Mucosa of descending colon (tissue), 3 donors: Measurements from ENCODE around the gene COG2. TPM values are rescaled to one million over a fixed set of nuclear protein-coding genes. Genes with fewer than 3 reads are reported as not detected.

Source experiments
- ATAC-seq: fragments of 200-7000 bp; cut with Tn5 transposase; one replicate; pipeline ENCODE4 v1.9.1; 2020; ENCODE audit warnings: mild to moderate bottlenecking, moderate library complexity
- DNase-seq, 3 donors: peaks; one replicate each; pipeline ENCODE4 v3.0.0-alpha.2; 2020
- H3K36me3 ChIP-seq: fragments of 200-600 bp; one replicate; pipeline ENCODE4 v1.8.0; 2021; ENCODE audit warnings: low read depth, mild to moderate bottlenecking
- H3K4me1 ChIP-seq: fragments of 200-600 bp; one replicate; pipeline ENCODE4 v1.8.0; 2021; ENCODE audit warnings: low read depth, mild to moderate bottlenecking
- H3K4me3 ChIP-seq: fragments of 200-600 bp; one replicate; pipeline ENCODE4 v1.8.0; 2021; ENCODE audit warnings: mild to moderate bottlenecking
- H3K9me3 ChIP-seq: fragments of 200-600 bp; one replicate; pipeline ENCODE4 v1.8.0; 2021; ENCODE audit warnings: mild to moderate bottlenecking
- intact Hi-C, 2 donors: fragments of 100-400 bp; cut with DNase I in 1 of 2; cut with micrococcal nuclease in 1 of 2; formaldehyde crosslinking; loops; one replicate each; pipeline versions ENCODE4 v1.11.0 to v1.11.1; 2022; cut with DNase I, micrococcal nuclease
- total RNA-seq, 3 donors: library from RNA; stranded (reverse); fragmentation: NEBNext Ultra II Directional in 2 of 3; extraction: Animal tissue kit (Norgen Biotek cat#: 25700) in 2 of 3; gene quantifications; one replicate each; pipeline versions ENCODE4 v1.2.1 to v1.2.4, GENCODE V29; 2021 to 2023
- TF ChIP-seq, protein P1 (sequence below): fragments of 200-600 bp; IDR thresholded peaks from one replicate; pipeline ENCODE4 v1.8.0; 2022; ENCODE audit warnings: antibody characterized with exemption, mild to moderate bottlenecking
- donor health status: DM: no; HTN: no; CAD: no; lungs with moderate emphysema.
- donor health status: DM: no; HTN: no; CAD: no.
- donor health status: DM: no; HTN: yes; CAD: no.

Gene COG2
- total RNA-seq, 3 donors from 2014 or later: 38.0 to 46.2 (median 38.1) TPM

DNA sequence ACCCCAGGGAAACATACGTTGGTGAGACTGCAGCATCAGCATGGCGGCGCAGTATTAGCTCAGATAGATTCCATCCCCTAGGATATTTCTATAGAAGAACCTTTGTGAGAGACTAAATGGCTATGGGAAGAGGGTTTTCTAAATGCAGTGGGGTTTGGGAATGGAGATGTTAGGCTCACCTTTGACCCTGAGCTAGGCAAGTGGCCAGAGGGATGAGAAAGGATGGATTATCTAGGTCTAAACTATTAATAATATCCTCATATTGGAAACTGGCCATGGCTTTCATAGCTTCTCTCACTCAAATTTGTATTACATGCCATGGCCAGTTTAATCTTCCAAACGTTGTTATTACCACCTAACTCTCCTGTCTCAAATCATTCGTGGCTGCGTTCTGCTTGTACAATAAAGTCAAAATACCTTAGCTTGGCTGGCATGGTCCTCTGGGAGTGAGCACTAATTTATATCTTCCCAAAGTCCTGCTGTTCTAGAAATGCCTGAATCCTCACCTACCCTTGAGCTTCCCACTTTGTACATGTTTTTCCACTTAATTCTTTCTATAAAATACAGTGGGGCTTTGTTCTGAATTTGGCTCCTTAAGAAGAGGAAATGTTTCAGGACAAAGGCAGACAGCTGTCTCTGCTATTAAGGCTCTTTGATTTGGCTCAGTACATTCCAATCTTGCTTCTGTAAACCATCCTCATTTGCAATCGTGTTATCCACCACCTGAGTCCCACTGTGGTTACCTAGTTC, 31.0 kb upstream of the COG2 start:
- Histone ChIP-seq H3K36me3 (no peaks in the 10 kb centered on the region), H3K4me1 (no peaks in the 10 kb centered on the region), H3K9me3 (no peaks in the 10 kb centered on the region), H3K4me3 (no peak overlapping the region)
- ATAC-seq (no peak), DNase-seq (no peak)
- TF ChIP-seq, protein P1, sequence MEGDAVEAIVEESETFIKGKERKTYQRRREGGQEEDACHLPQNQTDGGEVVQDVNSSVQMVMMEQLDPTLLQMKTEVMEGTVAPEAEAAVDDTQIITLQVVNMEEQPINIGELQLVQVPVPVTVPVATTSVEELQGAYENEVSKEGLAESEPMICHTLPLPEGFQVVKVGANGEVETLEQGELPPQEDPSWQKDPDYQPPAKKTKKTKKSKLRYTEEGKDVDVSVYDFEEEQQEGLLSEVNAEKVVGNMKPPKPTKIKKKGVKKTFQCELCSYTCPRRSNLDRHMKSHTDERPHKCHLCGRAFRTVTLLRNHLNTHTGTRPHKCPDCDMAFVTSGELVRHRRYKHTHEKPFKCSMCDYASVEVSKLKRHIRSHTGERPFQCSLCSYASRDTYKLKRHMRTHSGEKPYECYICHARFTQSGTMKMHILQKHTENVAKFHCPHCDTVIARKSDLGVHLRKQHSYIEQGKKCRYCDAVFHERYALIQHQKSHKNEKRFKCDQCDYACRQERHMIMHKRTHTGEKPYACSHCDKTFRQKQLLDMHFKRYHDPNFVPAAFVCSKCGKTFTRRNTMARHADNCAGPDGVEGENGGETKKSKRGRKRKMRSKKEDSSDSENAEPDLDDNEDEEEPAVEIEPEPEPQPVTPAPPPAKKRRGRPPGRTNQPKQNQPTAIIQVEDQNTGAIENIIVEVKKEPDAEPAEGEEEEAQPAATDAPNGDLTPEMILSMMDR: no peak
- intact Hi-C loops: no loop called here

DNA sequence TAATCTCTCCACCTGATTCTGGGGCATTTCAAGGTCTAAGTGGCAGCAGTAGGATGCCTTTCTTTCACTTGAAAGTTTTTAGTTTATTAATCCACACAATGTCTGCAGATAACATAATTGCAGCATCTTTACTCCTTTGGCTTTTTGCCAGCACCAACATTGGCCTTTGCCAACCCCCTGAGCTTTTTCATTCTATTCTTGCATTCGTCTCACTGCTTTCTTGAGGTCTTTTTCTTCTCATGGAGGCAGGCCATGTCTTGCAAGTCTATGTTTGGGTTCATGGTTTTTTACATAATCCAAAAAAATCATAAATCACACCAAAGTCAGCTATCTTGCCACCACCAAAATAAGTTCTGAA, 30.4 kb upstream of the COG2 start:
- ATAC-seq (no peak), DNase-seq (no peak)
- Histone ChIP-seq H3K4me3 (no peak overlapping the region), H3K4me1 (no peaks in the 10 kb centered on the region), H3K9me3 (no peaks in the 10 kb centered on the region), H3K36me3 (no peaks in the 10 kb centered on the region)
- TF ChIP-seq, protein P1: no peak
- intact Hi-C loops: no loop called here

DNA sequence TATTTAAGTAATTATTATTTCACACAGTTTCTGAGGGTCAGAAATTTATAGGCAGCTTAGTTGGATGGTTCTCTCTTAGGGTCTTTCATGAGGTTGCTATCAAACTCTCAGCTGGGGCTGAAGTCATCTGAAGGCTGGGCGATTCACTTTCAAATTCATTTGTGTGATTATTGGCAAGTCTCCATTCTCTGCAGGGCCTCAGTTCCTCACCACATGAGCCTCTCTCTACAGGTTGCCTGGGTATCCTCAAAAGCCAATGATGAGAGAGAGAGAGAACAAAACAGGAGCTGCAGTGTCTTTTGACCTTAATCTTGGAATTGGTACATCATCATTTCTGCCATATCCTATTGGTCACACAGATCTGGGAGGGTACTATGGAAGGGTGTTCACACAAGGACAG, 29.6 kb upstream of the COG2 start:
- intact Hi-C loops: no loop called here
- ATAC-seq: no peak
- H3K4me1 ChIP-seq: no peaks in the 10 kb centered on the region
- no peak overlapping the region for H3K4me3 ChIP-seq
- no peak for DNase-seq
- TF ChIP-seq, protein P1: no peak
- no peaks in the 10 kb centered on the region for H3K36me3 ChIP-seq
- H3K9me3 ChIP-seq: no peaks in the 10 kb centered on the region

DNA sequence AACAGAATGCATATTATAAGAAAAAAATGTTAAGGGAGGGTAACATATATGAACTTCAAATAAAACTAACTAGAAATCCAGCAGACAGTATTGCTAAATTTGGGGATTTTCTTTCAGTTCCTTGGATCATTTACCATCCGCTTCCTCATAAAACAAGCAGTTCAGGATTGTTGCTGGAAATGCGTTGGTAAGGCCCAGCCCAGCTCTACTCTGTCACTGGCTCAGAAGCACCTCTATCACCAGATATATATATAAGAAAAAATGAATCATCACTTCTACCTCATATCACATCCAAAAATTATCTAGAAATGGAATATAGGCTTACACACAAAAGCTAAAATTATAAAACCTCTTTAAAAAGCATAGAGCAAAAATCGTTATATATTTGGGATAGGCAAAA, 28.2 kb upstream of the COG2 start:
- Histone ChIP-seq H3K36me3 (no peaks in the 10 kb centered on the region), H3K4me3 (no peak overlapping the region), H3K4me1 (no peaks in the 10 kb centered on the region), H3K9me3 (no peaks in the 10 kb centered on the region)
- no peak for DNase-seq
- intact Hi-C loops: no loop called here
- TF ChIP-seq, protein P1: no peak
- no peak for ATAC-seq

DNA sequence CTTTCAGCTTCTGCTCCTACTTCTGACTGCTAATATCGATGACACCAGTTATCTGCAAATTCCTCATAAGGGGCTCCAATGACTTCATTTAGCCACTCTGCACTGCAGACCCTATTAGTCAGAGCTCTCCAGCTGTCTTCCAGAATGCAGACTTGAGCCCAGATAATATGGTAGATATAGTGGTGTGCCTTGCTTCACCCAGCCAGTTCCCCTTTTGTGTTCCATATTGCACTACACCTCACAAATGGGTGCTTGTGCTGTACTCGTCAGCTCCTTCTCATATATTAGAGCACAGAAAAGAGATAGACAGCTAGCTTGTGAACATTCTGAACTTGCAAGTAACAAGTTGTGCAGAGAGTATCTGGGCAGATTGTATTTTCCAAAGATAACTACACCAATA, 23.7 kb upstream of the COG2 start:
- H3K36me3 ChIP-seq: no peaks in the 10 kb centered on the region
- no peaks in the 10 kb centered on the region for H3K9me3 ChIP-seq
- H3K4me1 ChIP-seq: no peaks in the 10 kb centered on the region
- intact Hi-C loops: no loop called here
- TF ChIP-seq, protein P1: no peak
- DNase-seq: no peak
- no peak for ATAC-seq
- no peak overlapping the region for H3K4me3 ChIP-seq
